Measurements from ENCODE around the gene C2. TPM values are rescaled to one million over a fixed set of nuclear protein-coding genes. Genes with fewer than 3 reads are reported as not detected.

C2 gene
- not detected in 2 replicates for total RNA-seq

GRCh38 chr6:31927242-31927862 lies at the start of gene C2:
Gene C2, plus strand, starts transcription at chr6:31927717. Its CDS starts 36 bp downstream, at chr6:31927753.
- no peak for DNase-seq (ENCODE audit: extremely low read depth, low read depth, low spot score)

GRCh38 chr6:31878222-31878621 lies 49.3 kb upstream of the C2 start:
- DNase-seq (ENCODE audit: extremely low read depth, low read depth, low spot score) = no peak

GRCh38 chr6:31878726-31879125 lies 48.8 kb upstream of the C2 start, which contains the start of gene SLC44A4:
Gene SLC44A4, minus strand, starts transcription at chr6:31878997. Its CDS starts 17 bp downstream, at chr6:31878980.
- DNase-seq (ENCODE audit: extremely low read depth, low read depth, low spot score) = no peak

GRCh38 chr6:31879143-31879542 lies 48.4 kb upstream of the C2 start:
- no peak for DNase-seq (ENCODE audit: extremely low read depth, low read depth, low spot score)

GRCh38 chr6:31879901-31880300 lies 47.6 kb upstream of the C2 start:
- DNase-seq (ENCODE audit: extremely low read depth, low read depth, low spot score) = no peak

- no peak for DNase-seq (ENCODE audit: extremely low read depth, low read depth, low spot score)
Observed at GRCh38 chr6:31880616-31881015, 46.9 kb upstream of the C2 start.

- no peak for DNase-seq (ENCODE audit: extremely low read depth, low read depth, low spot score)
Observed at GRCh38 chr6:31881136-31881859, 46.2 kb upstream of the C2 start.

- DNase-seq (ENCODE audit: extremely low read depth, low read depth, low spot score) = no peak
Observed at GRCh38 chr6:31882344-31882743, 45.2 kb upstream of the C2 start.

GRCh38 chr6:31883676-31884075 lies 43.8 kb upstream of the C2 start:
- DNase-seq (ENCODE audit: extremely low read depth, low read depth, low spot score) = no peak

GRCh38 chr6:31884528-31885035 lies 42.9 kb upstream of the C2 start:
- DNase-seq (ENCODE audit: extremely low read depth, low read depth, low spot score) = no peak

- DNase-seq (ENCODE audit: extremely low read depth, low read depth, low spot score) = no peak
Observed at GRCh38 chr6:31886541-31886991, 41.0 kb upstream of the C2 start.

GRCh38 chr6:31887173-31888007 lies 40.1 kb upstream of the C2 start:
- no peak for DNase-seq (ENCODE audit: extremely low read depth, low read depth, low spot score)

- no peak for DNase-seq (ENCODE audit: extremely low read depth, low read depth, low spot score)
Observed at GRCh38 chr6:31888276-31889258, 39.0 kb upstream of the C2 start.

- DNase-seq (ENCODE audit: extremely low read depth, low read depth, low spot score) = no peak
Observed at GRCh38 chr6:31889331-31889972, 38.1 kb upstream of the C2 start.

- no peak for DNase-seq (ENCODE audit: extremely low read depth, low read depth, low spot score)
Observed at GRCh38 chr6:31892821-31893220, 34.7 kb upstream of the C2 start.

GRCh38 chr6:31896493-31896855 lies 31.0 kb upstream of the C2 start:
- no peak for DNase-seq (ENCODE audit: extremely low read depth, low read depth, low spot score)

GRCh38 chr6:31896856-31897611 lies 30.5 kb upstream of the C2 start:
- DNase-seq (ENCODE audit: extremely low read depth, low read depth, low spot score) = no peak

- no peak for DNase-seq (ENCODE audit: extremely low read depth, low read depth, low spot score)
Observed at GRCh38 chr6:31897612-31898382, 29.7 kb upstream of the C2 start, which contains the start of gene EHMT2. Gene EHMT2, minus strand, starts transcription at chr6:31897698. Its CDS starts 21 bp downstream, at chr6:31897677.
